ENCODE results near the gene MYO1E. TPM values are rescaled to one million over a fixed set of nuclear protein-coding genes. Genes with fewer than 3 reads are reported as not detected.

Gene MYO1E
- total RNA-seq, 4 donors from 2014 or later = 245 to 380 (median 268) TPM

DNA sequence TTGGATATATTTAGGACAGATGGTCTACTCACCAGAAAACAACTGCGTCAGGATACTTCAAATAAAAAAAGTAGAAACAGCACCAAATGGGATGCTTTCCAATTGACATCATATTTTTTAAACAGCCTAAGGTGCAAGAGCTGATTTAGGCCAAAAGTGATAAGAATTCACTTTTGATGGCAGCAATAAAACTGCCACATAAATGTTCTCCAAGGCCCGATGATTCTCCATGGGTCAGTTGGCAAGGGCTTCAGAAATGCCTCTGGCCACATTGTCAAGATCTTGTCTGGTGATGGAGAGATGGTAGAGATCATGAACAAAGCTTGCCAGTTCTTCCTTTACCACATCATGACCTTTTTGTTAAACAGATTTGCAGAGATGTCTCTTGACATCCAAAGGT lies 127.1 kb downstream of the MYO1E start:
- no peak overlapping the region for H3K4me3 ChIP-seq
- H3K9me3 ChIP-seq = no peaks in the 10 kb centered on the region
- H3K4me1 ChIP-seq = peaks cover 0 to 6% (median 2%) of the 10 kb centered on the region in 4 donors
- H3K27ac ChIP-seq = no peak overlapping the region
- TF ChIP-seq POLR2A (IDR thresholded peaks at IDR 0.05) = no peak
- TF ChIP-seq, protein P1, sequence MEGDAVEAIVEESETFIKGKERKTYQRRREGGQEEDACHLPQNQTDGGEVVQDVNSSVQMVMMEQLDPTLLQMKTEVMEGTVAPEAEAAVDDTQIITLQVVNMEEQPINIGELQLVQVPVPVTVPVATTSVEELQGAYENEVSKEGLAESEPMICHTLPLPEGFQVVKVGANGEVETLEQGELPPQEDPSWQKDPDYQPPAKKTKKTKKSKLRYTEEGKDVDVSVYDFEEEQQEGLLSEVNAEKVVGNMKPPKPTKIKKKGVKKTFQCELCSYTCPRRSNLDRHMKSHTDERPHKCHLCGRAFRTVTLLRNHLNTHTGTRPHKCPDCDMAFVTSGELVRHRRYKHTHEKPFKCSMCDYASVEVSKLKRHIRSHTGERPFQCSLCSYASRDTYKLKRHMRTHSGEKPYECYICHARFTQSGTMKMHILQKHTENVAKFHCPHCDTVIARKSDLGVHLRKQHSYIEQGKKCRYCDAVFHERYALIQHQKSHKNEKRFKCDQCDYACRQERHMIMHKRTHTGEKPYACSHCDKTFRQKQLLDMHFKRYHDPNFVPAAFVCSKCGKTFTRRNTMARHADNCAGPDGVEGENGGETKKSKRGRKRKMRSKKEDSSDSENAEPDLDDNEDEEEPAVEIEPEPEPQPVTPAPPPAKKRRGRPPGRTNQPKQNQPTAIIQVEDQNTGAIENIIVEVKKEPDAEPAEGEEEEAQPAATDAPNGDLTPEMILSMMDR (IDR thresholded peaks at IDR 0.05) = no peak
- DNase-seq = no peak
- no peaks in the 10 kb centered on the region for H3K27me3 ChIP-seq
- H3K36me3 ChIP-seq = peaks cover 0 to 14% (median 0%) of the 10 kb centered on the region in 3 donors

DNA sequence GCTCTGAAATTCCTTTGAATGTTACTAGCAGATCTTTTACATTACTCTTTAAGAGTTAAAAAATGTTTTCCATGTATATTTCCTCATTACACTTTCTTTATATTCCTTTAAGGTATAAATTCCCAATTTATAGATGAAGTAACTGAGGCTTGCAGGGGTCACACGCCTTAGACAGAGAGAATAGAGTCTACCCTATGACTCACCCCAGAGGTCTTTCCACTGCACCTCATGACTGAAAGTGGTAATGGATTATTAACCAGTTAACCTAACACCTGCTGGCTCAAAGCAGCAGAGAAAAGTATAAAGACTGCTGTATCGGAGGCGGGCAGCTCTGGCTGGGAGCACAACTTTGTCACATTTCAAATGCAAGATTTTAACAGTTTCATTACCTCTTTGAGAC lies 128.3 kb downstream of the MYO1E start:
- DNase-seq = no peak

DNA sequence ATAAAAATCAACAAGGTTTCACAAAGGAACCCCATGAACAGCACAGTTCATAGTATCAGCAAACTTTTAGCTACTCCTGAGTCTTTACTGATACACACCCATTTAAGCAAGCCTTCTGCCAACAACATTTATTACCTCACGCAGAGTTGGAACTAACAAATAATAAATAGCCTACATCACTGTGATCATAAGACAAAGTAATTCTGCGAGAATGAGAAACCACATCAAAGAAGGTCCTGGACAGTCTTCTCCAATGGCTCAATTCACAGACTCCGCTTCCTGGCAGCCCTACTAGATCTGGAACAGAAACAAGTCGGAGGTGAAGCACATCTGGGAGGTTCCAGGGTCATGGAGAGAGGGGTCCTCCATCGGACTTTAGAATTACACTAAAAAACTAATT lies 129.0 kb downstream of the MYO1E start:
- H3K4me1 ChIP-seq = no peaks in the 10 kb centered on the region
- TF ChIP-seq, protein P1 (IDR thresholded peaks at IDR 0.05) = no peak
- TF ChIP-seq POLR2A (IDR thresholded peaks at IDR 0.05) = no peak
- no peak overlapping the region for H3K4me3 ChIP-seq
- H3K27me3 ChIP-seq = no peaks in the 10 kb centered on the region
- no peak overlapping the region for H3K27ac ChIP-seq
- DNase-seq = no peak
- peaks cover 0 to 9% (median 0%) of the 10 kb centered on the region in 3 donors for H3K36me3 ChIP-seq
- no peaks in the 10 kb centered on the region for H3K9me3 ChIP-seq

More for the DNA sequence above, 128.3 kb downstream of the MYO1E start:
- Histone ChIP-seq H3K27me3 (no peaks in the 10 kb centered on the region), H3K36me3 (peaks cover 0 to 9% (median 0%) of the 10 kb centered on the region in 3 donors), H3K9me3 (no peaks in the 10 kb centered on the region), H3K4me3 (no peak overlapping the region), H3K4me1 (no peaks in the 10 kb centered on the region), H3K27ac (no peak overlapping the region)
- no peak for TF ChIP-seq POLR2A (IDR thresholded peaks at IDR 0.05)
- TF ChIP-seq, protein P1 (IDR thresholded peaks at IDR 0.05) = no peak

DNA sequence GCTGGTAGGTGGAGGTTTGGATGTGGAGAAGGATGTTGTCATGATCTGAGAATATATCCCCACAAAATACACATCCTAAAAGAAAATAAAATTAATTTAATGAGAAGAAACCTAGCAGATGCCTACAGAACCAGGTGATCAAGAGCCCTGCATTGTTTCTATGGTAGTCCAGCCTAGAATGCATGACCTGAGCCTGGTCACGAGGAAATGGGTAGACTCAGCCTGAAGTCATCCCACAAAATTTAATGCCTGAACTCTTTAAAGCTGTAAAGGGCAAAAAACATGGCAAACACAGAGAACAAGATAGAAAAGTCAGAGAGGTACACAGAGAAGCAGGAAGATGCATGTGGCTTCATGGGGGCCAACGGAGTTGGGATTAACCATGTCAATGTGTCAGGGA lies 130.0 kb downstream of the MYO1E start:
- H3K4me1 ChIP-seq = no peaks in the 10 kb centered on the region
- H3K27ac ChIP-seq = no peak overlapping the region
- H3K9me3 ChIP-seq = no peaks in the 10 kb centered on the region
- TF ChIP-seq POLR2A (IDR thresholded peaks at IDR 0.05) = no peak
- TF ChIP-seq, protein P1 (IDR thresholded peaks at IDR 0.05) = no peak
- DNase-seq = no peak
- no peak overlapping the region for H3K4me3 ChIP-seq
- no peaks in the 10 kb centered on the region for H3K27me3 ChIP-seq
- H3K36me3 ChIP-seq = peaks cover 0 to 9% (median 0%) of the 10 kb centered on the region in 3 donors

DNA sequence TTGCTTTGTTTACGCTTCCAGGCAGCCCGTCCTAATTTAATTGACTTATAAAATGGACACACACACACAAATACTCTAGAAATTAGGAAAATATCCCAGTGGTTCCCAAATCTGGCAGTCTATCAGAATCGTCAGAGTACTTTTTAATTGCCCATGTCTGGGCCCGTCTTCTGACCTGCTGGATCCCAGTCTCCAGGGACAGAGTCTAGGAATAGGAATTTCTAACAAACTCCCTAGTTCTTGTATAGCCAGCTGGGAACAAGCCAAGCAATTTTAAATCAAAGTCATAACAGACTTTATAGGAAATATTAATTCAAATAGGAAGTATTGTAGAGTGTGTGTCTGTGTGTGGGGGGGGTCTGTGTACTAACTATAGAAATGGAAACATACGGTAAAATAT lies 132.6 kb downstream of the MYO1E start:
- Histone ChIP-seq H3K36me3 (peaks cover 0 to 12% (median 0%) of the 10 kb centered on the region in 3 donors), H3K27ac (no peak overlapping the region), H3K4me1 (no peaks in the 10 kb centered on the region), H3K27me3 (no peaks in the 10 kb centered on the region), H3K4me3 (no peak overlapping the region), H3K9me3 (no peaks in the 10 kb centered on the region)
- no peak for TF ChIP-seq POLR2A (IDR thresholded peaks at IDR 0.05)
- TF ChIP-seq, protein P1 (IDR thresholded peaks at IDR 0.05) = no peak
- no peak for DNase-seq

DNA sequence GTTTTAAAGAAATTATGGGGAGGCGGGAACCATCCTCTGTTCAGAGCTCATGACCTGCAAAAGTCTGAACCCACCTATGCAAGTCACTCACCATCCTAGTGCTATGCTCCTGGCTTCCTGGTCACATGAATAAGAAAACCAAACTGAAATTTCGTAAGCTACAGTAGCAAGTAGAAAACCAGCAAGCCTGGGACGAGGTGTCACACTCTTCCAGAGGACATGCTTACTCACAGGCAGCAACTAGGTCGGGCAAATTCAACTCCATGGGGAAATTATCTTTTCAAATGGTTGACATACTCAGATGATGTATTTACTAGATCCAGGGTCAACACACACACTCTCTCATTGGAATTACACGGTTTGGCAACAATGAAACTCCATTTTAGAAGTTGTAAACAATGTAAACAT lies 134.7 kb downstream of the MYO1E start:
- no peak for DNase-seq
- Histone ChIP-seq H3K27me3 (no peaks in the 10 kb centered on the region), H3K4me3 (no peak overlapping the region), H3K27ac (peak overlapping the region in 1 of 4 donors; percentile 26), H3K4me1 (no peaks in the 10 kb centered on the region), H3K9me3 (no peaks in the 10 kb centered on the region), H3K36me3 (peaks cover 0 to 14% (median 0%) of the 10 kb centered on the region in 3 donors)
- TF ChIP-seq, protein P1 (IDR thresholded peaks at IDR 0.05) = no peak
